SH-SY5Y (cell line): ENCODE data around the gene HOMER1.

Experiments
- GATA2 ChIP-seq: IDR thresholded peaks from 2 replicates; pipeline ENCODE4 v1.6.1; 2011; ENCODE audit warnings: mild to moderate bottlenecking, low read depth, low read length
- GATA3 ChIP-seq: IDR thresholded peaks from 2 replicates; pipeline ENCODE4 v1.6.1; 2011; ENCODE audit warnings: low read depth, mild to moderate bottlenecking, low read length, moderate library complexity

DNA sequence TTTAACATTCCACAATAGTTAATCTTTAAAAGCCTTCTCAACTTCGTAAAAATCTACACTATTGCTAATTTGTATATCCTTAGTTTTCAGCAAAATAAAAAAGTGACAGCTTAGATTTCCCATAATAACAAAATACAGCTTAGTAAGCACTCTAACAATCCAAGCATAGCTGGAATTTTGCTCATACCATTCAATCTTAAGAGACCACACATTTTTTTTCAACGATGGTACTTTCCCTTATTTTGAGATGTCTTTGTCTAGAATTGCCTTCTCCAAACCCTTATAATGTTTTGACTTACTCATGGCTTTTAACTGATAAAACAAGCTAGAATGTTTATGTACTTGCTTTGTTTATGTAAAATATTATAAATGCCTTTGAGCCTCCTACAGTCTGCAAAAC lies 65.6 kb downstream of the HOMER1 start:
- no peak for TF ChIP-seq GATA2
- TF ChIP-seq GATA3 = no peak
